ENCODE measurements around the gene LYZL1.
"Not testable (repeated sequence)": the region's sequence is repeated elsewhere in the genome, so short reads cannot be mapped to it uniquely, and the experiment has no call there.

DNA sequence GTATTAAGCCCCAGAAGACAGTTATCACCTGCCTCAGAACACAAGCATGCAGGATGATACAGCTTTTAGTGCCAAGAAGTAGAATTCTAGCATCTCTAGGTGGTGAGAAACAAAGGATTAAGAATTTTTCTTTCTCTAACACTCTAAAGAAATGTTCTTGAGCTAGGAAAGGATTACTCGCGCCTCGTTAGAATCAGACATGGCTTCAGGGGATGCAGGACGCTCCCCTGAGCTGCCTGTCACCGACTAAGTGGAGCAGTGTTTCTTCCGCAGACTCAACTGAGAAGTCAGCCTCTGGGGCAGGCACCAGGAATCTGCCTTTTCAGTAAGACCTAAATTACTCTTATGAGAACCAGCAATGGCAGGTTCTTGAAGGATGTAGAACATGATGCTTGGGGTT lies at the start of gene LYZL1:
- TF ChIP-seq, protein P1, sequence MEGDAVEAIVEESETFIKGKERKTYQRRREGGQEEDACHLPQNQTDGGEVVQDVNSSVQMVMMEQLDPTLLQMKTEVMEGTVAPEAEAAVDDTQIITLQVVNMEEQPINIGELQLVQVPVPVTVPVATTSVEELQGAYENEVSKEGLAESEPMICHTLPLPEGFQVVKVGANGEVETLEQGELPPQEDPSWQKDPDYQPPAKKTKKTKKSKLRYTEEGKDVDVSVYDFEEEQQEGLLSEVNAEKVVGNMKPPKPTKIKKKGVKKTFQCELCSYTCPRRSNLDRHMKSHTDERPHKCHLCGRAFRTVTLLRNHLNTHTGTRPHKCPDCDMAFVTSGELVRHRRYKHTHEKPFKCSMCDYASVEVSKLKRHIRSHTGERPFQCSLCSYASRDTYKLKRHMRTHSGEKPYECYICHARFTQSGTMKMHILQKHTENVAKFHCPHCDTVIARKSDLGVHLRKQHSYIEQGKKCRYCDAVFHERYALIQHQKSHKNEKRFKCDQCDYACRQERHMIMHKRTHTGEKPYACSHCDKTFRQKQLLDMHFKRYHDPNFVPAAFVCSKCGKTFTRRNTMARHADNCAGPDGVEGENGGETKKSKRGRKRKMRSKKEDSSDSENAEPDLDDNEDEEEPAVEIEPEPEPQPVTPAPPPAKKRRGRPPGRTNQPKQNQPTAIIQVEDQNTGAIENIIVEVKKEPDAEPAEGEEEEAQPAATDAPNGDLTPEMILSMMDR (IDR thresholded peaks at IDR 0.05; ENCODE audit: poor library complexity, severe bottlenecking) = not testable (repeated sequence)
- TF ChIP-seq POLR2AphosphoS5 (IDR thresholded peaks at IDR 0.05); EZH2 (IDR thresholded peaks at IDR 0.05; ENCODE audit: borderline replicate concordance, insufficient read depth, low read length, poor library complexity, severe bottlenecking): not testable (repeated sequence)
- TF ChIP-seq, protein P2, sequence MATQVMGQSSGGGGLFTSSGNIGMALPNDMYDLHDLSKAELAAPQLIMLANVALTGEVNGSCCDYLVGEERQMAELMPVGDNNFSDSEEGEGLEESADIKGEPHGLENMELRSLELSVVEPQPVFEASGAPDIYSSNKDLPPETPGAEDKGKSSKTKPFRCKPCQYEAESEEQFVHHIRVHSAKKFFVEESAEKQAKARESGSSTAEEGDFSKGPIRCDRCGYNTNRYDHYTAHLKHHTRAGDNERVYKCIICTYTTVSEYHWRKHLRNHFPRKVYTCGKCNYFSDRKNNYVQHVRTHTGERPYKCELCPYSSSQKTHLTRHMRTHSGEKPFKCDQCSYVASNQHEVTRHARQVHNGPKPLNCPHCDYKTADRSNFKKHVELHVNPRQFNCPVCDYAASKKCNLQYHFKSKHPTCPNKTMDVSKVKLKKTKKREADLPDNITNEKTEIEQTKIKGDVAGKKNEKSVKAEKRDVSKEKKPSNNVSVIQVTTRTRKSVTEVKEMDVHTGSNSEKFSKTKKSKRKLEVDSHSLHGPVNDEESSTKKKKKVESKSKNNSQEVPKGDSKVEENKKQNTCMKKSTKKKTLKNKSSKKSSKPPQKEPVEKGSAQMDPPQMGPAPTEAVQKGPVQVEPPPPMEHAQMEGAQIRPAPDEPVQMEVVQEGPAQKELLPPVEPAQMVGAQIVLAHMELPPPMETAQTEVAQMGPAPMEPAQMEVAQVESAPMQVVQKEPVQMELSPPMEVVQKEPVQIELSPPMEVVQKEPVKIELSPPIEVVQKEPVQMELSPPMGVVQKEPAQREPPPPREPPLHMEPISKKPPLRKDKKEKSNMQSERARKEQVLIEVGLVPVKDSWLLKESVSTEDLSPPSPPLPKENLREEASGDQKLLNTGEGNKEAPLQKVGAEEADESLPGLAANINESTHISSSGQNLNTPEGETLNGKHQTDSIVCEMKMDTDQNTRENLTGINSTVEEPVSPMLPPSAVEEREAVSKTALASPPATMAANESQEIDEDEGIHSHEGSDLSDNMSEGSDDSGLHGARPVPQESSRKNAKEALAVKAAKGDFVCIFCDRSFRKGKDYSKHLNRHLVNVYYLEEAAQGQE (IDR thresholded peaks at IDR 0.05; ENCODE audit: borderline replicate concordance) = not testable (repeated sequence)
